Nephron (organoid): ENCODE measurements around the gene SNAPC3.
A peak's percentile ranks its signal among the peaks of the same experiment; 100 is the strongest.
"Not testable (repeated sequence)": the region's sequence is repeated elsewhere in the genome, so short reads cannot be mapped to it uniquely, and the experiment has no call there.

ENCODE experiments used
- H3K27ac Mint-ChIP-seq, 3 experiments: 2 replicates each; pipeline ENCODE4 v1.8.0; 2020; ENCODE audit warnings: mixed read lengths in 3 of 3, mild to moderate bottlenecking in 2 of 3, moderate library complexity in 1 of 3
- H3K27me3 Mint-ChIP-seq: 2 replicates; pipeline ENCODE4 v1.8.0; 2021; ENCODE audit warnings: low read depth, mild to moderate bottlenecking, moderate library complexity, mixed read lengths
- H3K36me3 Mint-ChIP-seq: 2 replicates; pipeline ENCODE4 v1.8.0; 2020; ENCODE audit warnings: low read depth, mixed read lengths
- H3K4me1 Mint-ChIP-seq: 2 replicates; pipeline ENCODE4 v1.8.0; 2020; ENCODE audit warnings: mixed read lengths
- H3K4me3 Mint-ChIP-seq, 3 experiments: 2 replicates each; pipeline ENCODE4 v1.8.0; 2020; ENCODE audit warnings: mild to moderate bottlenecking in 3 of 3, mixed read lengths in 3 of 3, moderate library complexity in 2 of 3
- H3K9me3 Mint-ChIP-seq: 2 replicates; pipeline ENCODE4 v1.8.0; 2020; ENCODE audit warnings: mixed read lengths
- CTCF ChIP-seq, 3 experiments: fragments of 200-600 bp; sonication (generic); IDR thresholded peaks; one replicate each; pipeline ENCODE4 v1.5.0; 2021; ENCODE audit warnings: antibody characterized with exemption in 3 of 3; ENCODE audit not compliant: unreplicated experiment in 3 of 3

The SNAPC3 gene

GRCh38 chr9:15420796-15421195, 1.9 kb upstream of the SNAPC3 start:
- peak overlapping the region; percentile 42 to 99 (median 97) for H3K4me3 Mint-ChIP-seq
- TF ChIP-seq CTCF (IDR thresholded peaks at IDR 0.05; ENCODE audit: unreplicated experiment in 3 of 3): no peak
- peak overlapping the region; percentile 67 to 96 (median 75) for H3K27ac Mint-ChIP-seq
- peaks cover 13% of the 10 kb centered on the region for H3K36me3 Mint-ChIP-seq
- no peaks in the 10 kb centered on the region for H3K9me3 Mint-ChIP-seq
- H3K4me1 Mint-ChIP-seq: peaks cover 29% of the 10 kb centered on the region
- H3K27me3 Mint-ChIP-seq: no peaks in the 10 kb centered on the region

GRCh38 chr9:15421532-15421931, 1.1 kb upstream of the SNAPC3 start:
- H3K4me1 Mint-ChIP-seq: peaks cover 35% of the 10 kb centered on the region
- H3K36me3 Mint-ChIP-seq: peaks cover 20% of the 10 kb centered on the region
- peak overlapping the region; percentile 96 to 99 (median 97) for H3K4me3 Mint-ChIP-seq
- H3K9me3 Mint-ChIP-seq: no peaks in the 10 kb centered on the region
- H3K27ac Mint-ChIP-seq: peak overlapping the region; percentile 96 to 99 (median 97)
- TF ChIP-seq CTCF (IDR thresholded peaks at IDR 0.05; ENCODE audit: unreplicated experiment in 3 of 3): no peak
- no peaks in the 10 kb centered on the region for H3K27me3 Mint-ChIP-seq

- H3K27me3 Mint-ChIP-seq: no peaks in the 10 kb centered on the region
- peak overlapping the region; percentile 96 to 99 (median 97) for H3K27ac Mint-ChIP-seq
- H3K36me3 Mint-ChIP-seq: peaks cover 25% of the 10 kb centered on the region
- no peak for TF ChIP-seq CTCF (IDR thresholded peaks at IDR 0.05; ENCODE audit: unreplicated experiment in 3 of 3)
- H3K9me3 Mint-ChIP-seq: no peaks in the 10 kb centered on the region
- H3K4me3 Mint-ChIP-seq: peak overlapping the region; percentile 96 to 99 (median 97)
- peaks cover 35% of the 10 kb centered on the region for H3K4me1 Mint-ChIP-seq
Measured at GRCh38 chr9:15421990-15422371, 695 bp upstream of the SNAPC3 start.

- peak overlapping the region; percentile 96 to 99 (median 97) for H3K27ac Mint-ChIP-seq
- no peaks in the 10 kb centered on the region for H3K9me3 Mint-ChIP-seq
- peak; percentile 19 to 33 (median 29) for TF ChIP-seq CTCF (IDR thresholded peaks at IDR 0.05; ENCODE audit: unreplicated experiment in 3 of 3)
- H3K36me3 Mint-ChIP-seq: peaks cover 37% of the 10 kb centered on the region
- peaks cover 35% of the 10 kb centered on the region for H3K4me1 Mint-ChIP-seq
- peak overlapping the region; percentile 96 to 99 (median 97) for H3K4me3 Mint-ChIP-seq
- H3K27me3 Mint-ChIP-seq: no peaks in the 10 kb centered on the region
Measured at GRCh38 chr9:15423231-15423985, 732 bp downstream of the SNAPC3 start.

GRCh38 chr9:15426019-15426418, 3.3 kb downstream of the SNAPC3 start:
- no peaks in the 10 kb centered on the region for H3K27me3 Mint-ChIP-seq
- no peak for TF ChIP-seq CTCF (IDR thresholded peaks at IDR 0.05; ENCODE audit: unreplicated experiment in 3 of 3)
- peaks cover 59% of the 10 kb centered on the region for H3K36me3 Mint-ChIP-seq

GRCh38 chr9:15427702-15428101, 5.0 kb downstream of the SNAPC3 start:
- not testable (repeated sequence) for H3K27ac Mint-ChIP-seq, H3K27me3 Mint-ChIP-seq, H3K9me3 Mint-ChIP-seq, H3K4me3 Mint-ChIP-seq
- peaks cover 25% of the 10 kb centered on the region for H3K4me1 Mint-ChIP-seq
- peaks cover 74% of the 10 kb centered on the region for H3K36me3 Mint-ChIP-seq

More at GRCh38 chr9:15426019-15426418, 3.3 kb downstream of the SNAPC3 start:
- Mint-ChIP-seq H3K9me3 (no peaks in the 10 kb centered on the region), H3K27ac (no peak overlapping the region), H3K4me3 (peak overlapping the region; percentile 57 to 79 (median 68)), H3K4me1 (peaks cover 35% of the 10 kb centered on the region)
